Ascending aorta (tissue), 2 donors: ENCODE results near the gene CSF1R. TPM values are rescaled to one million over a fixed set of nuclear protein-coding genes. Genes with fewer than 3 reads are reported as not detected.
A peak's percentile ranks its signal among the peaks of the same experiment; 100 is the strongest.

Experiments
- DNase-seq, 2 donors: peaks; one replicate each; pipeline ENCODE4 v3.0.0-alpha.2; 2019; ENCODE audit warnings: low spot score in 2 of 2
- H3K27ac ChIP-seq, 2 donors: fragments of 200-600 bp; sonication (generic); one replicate each; pipeline ENCODE4 v1.5.1; 2016 to 2017; ENCODE audit warnings: mild to moderate bottlenecking in 1 of 2
- H3K27me3 ChIP-seq: fragments of 200-600 bp; sonication (generic); one replicate; pipeline ENCODE4 v1.5.1; 2017
- H3K36me3 ChIP-seq, 2 donors: fragments of 200-600 bp; sonication (generic); one replicate each; pipeline ENCODE4 v1.5.1; 2016
- H3K4me1 ChIP-seq, 2 donors: fragments of 200-600 bp; sonication (generic); one replicate each; pipeline ENCODE4 v1.5.1; 2016 to 2017; ENCODE audit warnings: mild to moderate bottlenecking in 1 of 2
- H3K4me3 ChIP-seq, 2 donors: fragments of 200-600 bp; sonication (generic); one replicate each; pipeline ENCODE4 v1.5.1; 2016 to 2017; ENCODE audit warnings: mild to moderate bottlenecking in 1 of 2
- H3K9me3 ChIP-seq, 2 donors: fragments of 200-600 bp; sonication (generic); one replicate each; pipeline ENCODE4 v1.5.1; 2016
- CTCF ChIP-seq, 3 experiments: fragments of 200-600 bp in 2 of 3; fragments of 450-650 bp in 1 of 3; sonication (generic) in 2 of 3; IDR thresholded peaks; one replicate each; pipeline ENCODE4 v1.5.1; 2016 to 2019; ENCODE audit warnings: antibody characterized with exemption in 3 of 3, mild to moderate bottlenecking in 1 of 3, moderate library complexity in 1 of 3
- intact Hi-C: fragments of 100-400 bp; cut with DNase I; formaldehyde crosslinking; loops from one replicate; pipeline ENCODE4 v1.15.1; 2023
- total RNA-seq: library from RNA; depleted of rRNA; stranded (reverse); fragments of >200 nt; gene quantifications from one replicate; pipeline ENCODE4 v1.1.0, GENCODE V29; 2016

Gene CSF1R
- total RNA-seq, 1 donor from 2014 or later = 70.9 TPM

DNA sequence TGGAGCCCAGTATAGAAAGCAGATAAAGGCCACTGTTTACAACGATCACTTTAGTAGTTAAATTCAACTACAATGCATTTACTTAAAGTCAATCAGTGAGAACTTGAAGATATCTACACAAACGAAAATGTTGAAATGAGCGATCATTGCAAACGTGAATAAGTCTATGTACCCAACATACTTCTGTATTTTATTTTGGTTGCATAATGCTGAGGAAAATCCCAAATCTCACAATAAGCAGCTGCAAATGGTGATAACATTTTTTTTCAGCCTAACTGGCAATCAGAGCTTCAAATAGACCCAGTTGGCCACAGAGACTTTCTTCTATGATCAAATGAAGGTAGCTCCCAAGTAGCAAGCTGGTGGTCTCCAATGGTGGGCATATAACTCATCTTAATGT is 37.2 kb upstream of the CSF1R start:
- Histone ChIP-seq H3K27me3 (no peaks in the 10 kb centered on the region), H3K27ac (no peak overlapping the region), H3K4me1 (no peaks in the 10 kb centered on the region), H3K4me3 (no peak overlapping the region), H3K36me3 (peaks cover 97 to 100% of the 10 kb centered on the region in 2 donors), H3K9me3 (no peaks in the 10 kb centered on the region)
- intact Hi-C loops = no loop called here
- no peak for DNase-seq
- TF ChIP-seq CTCF (IDR thresholded peaks at IDR 0.05) = no peak

DNA sequence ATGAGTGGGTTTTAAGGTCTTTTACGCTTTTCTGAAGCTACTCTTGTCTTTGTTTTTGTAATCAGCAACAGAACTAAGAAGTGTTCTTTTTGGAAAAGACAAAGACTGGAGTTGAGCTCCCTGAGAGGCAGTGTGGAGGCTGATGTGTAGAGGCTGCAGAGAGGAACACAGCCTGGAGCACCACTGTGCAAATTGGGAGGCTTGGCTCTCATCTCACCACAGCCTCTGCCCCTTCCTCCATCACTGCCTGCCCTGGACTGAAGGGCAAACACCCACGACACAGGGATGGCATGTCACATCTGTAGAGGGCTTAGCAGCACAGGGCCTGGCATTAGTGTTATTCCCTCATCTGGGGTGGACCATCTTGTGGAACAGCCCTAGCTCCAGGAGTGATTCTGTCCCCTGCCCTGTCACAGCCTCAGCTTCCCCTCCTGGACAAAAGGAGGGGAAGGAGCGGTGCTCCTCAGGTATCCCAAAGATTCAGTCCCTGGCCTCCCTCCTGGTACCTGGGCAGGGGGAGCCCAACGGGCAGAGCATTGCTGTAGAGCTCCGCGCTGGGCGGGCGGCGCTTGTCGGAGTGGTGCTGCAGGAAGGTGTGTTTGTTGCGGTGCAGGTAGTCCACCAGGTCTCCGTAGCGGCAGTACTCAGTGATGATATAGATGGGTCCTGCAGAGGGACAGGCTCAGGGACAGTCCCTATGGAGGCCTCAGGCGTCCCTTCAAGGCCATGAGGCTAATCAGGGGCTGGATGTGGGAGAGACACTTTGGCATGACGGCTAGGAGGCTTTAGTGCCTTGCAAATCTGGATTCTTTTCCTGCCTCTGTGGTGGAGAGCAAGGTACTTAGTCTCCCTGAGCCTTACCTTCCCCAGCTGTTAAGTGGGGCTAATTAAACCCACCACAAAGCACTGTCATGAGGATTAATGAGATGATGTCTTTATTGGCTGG is 36.5 kb upstream of the CSF1R start:
- no peaks in the 10 kb centered on the region for H3K4me1 ChIP-seq
- H3K9me3 ChIP-seq = no peaks in the 10 kb centered on the region
- H3K27me3 ChIP-seq = no peaks in the 10 kb centered on the region
- no peak for TF ChIP-seq CTCF (IDR thresholded peaks at IDR 0.05)
- H3K4me3 ChIP-seq = no peak overlapping the region
- peaks cover 97 to 100% of the 10 kb centered on the region in 2 donors for H3K36me3 ChIP-seq
- intact Hi-C loops = no loop called here
- no peak overlapping the region for H3K27ac ChIP-seq
- peak in 1 of 2 donors; percentile 58 for DNase-seq

- peak overlapping the region in 1 of 2 donors; percentile 13 for H3K27ac ChIP-seq
- no peaks in the 10 kb centered on the region for H3K4me1 ChIP-seq
- intact Hi-C loops = no loop called here
- H3K36me3 ChIP-seq = peaks cover 99 to 100% of the 10 kb centered on the region in 2 donors
- no peaks in the 10 kb centered on the region for H3K27me3 ChIP-seq
- DNase-seq = peak in 1 of 2 donors; percentile 63
- H3K9me3 ChIP-seq = no peaks in the 10 kb centered on the region
- H3K4me3 ChIP-seq = no peak overlapping the region
- no peak for TF ChIP-seq CTCF (IDR thresholded peaks at IDR 0.05)
Observed at GRCh38 chr5:150122158-150122510, 35.8 kb upstream of the CSF1R start.

DNA sequence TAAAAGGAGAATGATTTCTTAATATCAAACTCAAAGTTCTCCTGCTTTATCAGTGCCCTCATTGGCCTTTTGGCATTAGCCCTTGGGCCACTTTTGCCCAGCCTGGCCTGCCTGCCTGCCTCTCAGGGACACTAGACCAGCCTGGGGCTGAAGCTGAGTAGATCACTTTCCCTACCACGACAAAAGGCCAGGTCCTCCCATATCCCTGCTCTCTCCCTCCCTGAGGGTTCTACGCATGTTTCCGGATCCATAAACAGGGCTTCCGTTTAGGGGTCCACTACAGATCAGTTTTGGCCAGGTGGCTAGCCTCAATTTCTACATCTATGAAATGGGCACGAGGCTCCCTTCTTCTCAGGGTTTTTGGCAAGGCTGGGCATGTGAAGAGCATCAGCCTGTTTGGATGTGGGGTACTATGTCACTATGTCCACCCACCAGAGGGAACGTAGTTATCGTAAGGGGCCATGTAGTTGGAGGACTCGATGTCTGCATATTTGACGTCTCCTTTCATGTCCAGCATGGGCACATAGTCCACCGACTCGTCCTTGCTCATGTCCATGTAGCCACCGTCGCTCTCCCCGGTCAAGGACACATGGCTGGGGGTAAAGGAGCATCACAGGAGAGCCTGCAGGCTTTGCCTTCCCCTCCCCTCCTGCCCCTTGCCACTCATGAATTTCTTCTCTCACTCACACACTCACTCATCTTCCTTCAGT is 35.2 kb upstream of the CSF1R start:
- intact Hi-C loops = no loop called here
- Histone ChIP-seq H3K27ac (peak overlapping the region; percentile 12 to 13), H3K4me3 (no peak overlapping the region), H3K4me1 (no peaks in the 10 kb centered on the region), H3K27me3 (no peaks in the 10 kb centered on the region), H3K9me3 (no peaks in the 10 kb centered on the region), H3K36me3 (peaks cover 99 to 100% of the 10 kb centered on the region in 2 donors)
- TF ChIP-seq CTCF (IDR thresholded peaks at IDR 0.05) = no peak
- peak in 1 of 2 donors; percentile 53 for DNase-seq

- intact Hi-C loops = no loop called here
- no peaks in the 10 kb centered on the region for H3K9me3 ChIP-seq
- no peaks in the 10 kb centered on the region for H3K4me1 ChIP-seq
- DNase-seq = peak in 1 of 2 donors; percentile 60
- TF ChIP-seq CTCF (IDR thresholded peaks at IDR 0.05) = no peak
- no peak overlapping the region for H3K4me3 ChIP-seq
- peaks cover 98 to 100% of the 10 kb centered on the region in 2 donors for H3K36me3 ChIP-seq
- no peaks in the 10 kb centered on the region for H3K27me3 ChIP-seq
- peak overlapping the region; percentile 12 to 13 for H3K27ac ChIP-seq
Observed at GRCh38 chr5:150120617-150121447, 34.5 kb upstream of the CSF1R start.
